ENCODE data around the gene MPO.
A peak's percentile ranks its signal among the peaks of the same experiment; 100 is the strongest.

The MPO gene

DNA sequence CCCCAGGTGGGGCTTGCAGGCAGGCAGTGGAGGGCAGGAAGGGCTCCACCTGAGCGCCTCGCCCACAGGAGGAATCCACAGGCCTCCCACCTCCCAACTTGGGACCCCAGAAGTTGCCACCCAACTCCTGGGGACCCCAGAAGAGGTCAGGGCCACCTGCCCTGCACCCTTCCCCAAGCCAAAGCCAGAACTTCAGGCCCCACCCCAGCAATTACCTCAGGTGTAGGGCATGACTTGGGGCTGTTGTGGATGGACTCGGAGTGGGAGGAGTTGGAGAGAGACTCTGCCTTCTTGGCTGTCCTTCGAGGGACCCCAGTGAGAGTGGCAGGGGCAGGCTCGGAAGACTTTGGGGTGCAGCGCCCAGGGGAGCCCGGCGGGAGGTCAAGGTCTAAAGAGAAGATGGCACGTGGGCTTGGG is 37.3 kb upstream of the MPO start (continued):
- no peak for TF ChIP-seq POU6F1 (CRISPR knock-in tag; IDR thresholded peaks at IDR 0.05; ENCODE audit: borderline replicate concordance, low read depth)
- no peak for TF ChIP-seq ISL1 (CRISPR knock-in tag; IDR thresholded peaks at IDR 0.05)
- no peak for TF ChIP-seq GLIS3 (CRISPR knock-in tag; IDR thresholded peaks at IDR 0.05)
- TF ChIP-seq ZFP30 (CRISPR knock-in tag; IDR thresholded peaks at IDR 0.05) = no peak

DNA sequence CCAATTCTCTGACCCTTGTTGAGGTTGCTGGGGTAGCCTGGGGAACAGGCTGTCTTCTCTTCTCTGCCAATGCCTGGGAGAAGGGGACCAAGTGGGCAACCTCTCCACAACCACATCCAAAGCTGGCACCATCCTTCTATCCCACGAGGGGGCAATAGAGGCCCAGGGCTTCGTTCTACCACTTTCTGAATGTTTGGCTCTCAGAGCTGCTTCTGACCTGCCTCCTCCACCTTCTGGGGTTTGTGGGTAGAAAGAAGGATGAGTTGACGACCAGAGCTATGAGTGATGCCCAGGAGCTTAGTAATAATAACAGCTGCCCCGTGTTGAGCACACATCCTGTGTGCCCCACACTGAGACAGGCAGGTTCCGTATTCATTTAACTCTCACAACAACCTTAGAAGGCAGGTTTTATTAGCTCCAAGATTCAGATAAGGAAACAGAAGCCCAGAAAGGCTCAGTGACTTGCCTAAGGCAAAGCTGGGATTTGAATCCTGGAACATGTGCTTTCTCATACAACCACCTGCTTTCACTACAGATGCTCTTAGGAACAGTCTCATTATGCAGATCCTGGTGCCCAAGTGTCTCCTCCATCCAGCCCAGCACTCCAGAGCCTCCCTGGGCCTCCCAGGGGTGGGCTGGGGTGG is 36.8 kb upstream of the MPO start:
- no peak for TF ChIP-seq ZNF565 (CRISPR knock-in tag; conservative IDR thresholded peaks at IDR 0.05; ENCODE audit: low read depth)
- no peak for TF ChIP-seq BACH2 (CRISPR knock-in tag; IDR thresholded peaks at IDR 0.05; ENCODE audit: borderline replicate concordance)
- no peak for TF ChIP-seq ZFP3 (CRISPR knock-in tag; IDR thresholded peaks at IDR 0.05)
- TF ChIP-seq, protein P1, sequence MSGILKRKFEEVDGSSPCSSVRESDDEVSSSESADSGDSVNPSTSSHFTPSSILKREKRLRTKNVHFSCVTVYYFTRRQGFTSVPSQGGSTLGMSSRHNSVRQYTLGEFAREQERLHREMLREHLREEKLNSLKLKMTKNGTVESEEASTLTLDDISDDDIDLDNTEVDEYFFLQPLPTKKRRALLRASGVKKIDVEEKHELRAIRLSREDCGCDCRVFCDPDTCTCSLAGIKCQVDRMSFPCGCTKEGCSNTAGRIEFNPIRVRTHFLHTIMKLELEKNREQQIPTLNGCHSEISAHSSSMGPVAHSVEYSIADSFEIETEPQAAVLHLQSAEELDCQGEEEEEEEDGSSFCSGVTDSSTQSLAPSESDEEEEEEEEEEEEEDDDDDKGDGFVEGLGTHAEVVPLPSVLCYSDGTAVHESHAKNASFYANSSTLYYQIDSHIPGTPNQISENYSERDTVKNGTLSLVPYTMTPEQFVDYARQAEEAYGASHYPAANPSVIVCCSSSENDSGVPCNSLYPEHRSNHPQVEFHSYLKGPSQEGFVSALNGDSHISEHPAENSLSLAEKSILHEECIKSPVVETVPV (CRISPR knock-in tag; IDR thresholded peaks at IDR 0.05) = no peak
- TF ChIP-seq TSHZ2 (CRISPR knock-in tag; IDR thresholded peaks at IDR 0.05) = no peak
- no peak for TF ChIP-seq SNAI2 (CRISPR knock-in tag; IDR thresholded peaks at IDR 0.05)
- no peak for TF ChIP-seq ISL1 (CRISPR knock-in tag; IDR thresholded peaks at IDR 0.05)
- no peak for TF ChIP-seq OSR1 (CRISPR knock-in tag; IDR thresholded peaks at IDR 0.05)
- no peak for TF ChIP-seq TOX (CRISPR knock-in tag; IDR thresholded peaks at IDR 0.05; ENCODE audit: borderline replicate concordance)
- TF ChIP-seq ARNTL (CRISPR knock-in tag; IDR thresholded peaks at IDR 0.05; ENCODE audit: borderline replicate concordance, low read depth) = no peak
- TF ChIP-seq TCF4 (CRISPR knock-in tag; IDR thresholded peaks at IDR 0.05; ENCODE audit: borderline replicate concordance) = no peak
- TF ChIP-seq ZC3H10 (CRISPR knock-in tag; IDR thresholded peaks at IDR 0.05) = no peak
- no peak for TF ChIP-seq GLIS3 (CRISPR knock-in tag; IDR thresholded peaks at IDR 0.05)
- TF ChIP-seq, protein P2, sequence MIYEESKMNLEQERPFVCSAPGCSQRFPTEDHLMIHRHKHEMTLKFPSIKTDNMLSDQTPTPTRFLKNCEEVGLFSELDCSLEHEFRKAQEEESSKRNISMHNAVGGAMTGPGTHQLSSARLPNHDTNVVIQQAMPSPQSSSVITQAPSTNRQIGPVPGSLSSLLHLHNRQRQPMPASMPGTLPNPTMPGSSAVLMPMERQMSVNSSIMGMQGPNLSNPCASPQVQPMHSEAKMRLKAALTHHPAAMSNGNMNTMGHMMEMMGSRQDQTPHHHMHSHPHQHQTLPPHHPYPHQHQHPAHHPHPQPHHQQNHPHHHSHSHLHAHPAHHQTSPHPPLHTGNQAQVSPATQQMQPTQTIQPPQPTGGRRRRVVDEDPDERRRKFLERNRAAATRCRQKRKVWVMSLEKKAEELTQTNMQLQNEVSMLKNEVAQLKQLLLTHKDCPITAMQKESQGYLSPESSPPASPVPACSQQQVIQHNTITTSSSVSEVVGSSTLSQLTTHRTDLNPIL (CRISPR knock-in tag; IDR thresholded peaks at IDR 0.05; ENCODE audit: low read depth) = no peak
- no peak for TF ChIP-seq POU6F1 (CRISPR knock-in tag; IDR thresholded peaks at IDR 0.05; ENCODE audit: borderline replicate concordance, low read depth)
- TF ChIP-seq ESRRG (CRISPR knock-in tag; IDR thresholded peaks at IDR 0.05) = no peak
- no peak for TF ChIP-seq PATZ1 (CRISPR knock-in tag; IDR thresholded peaks at IDR 0.05; ENCODE audit: borderline replicate concordance)
- no peak for TF ChIP-seq RARB (CRISPR knock-in tag; IDR thresholded peaks at IDR 0.05)
- no peak for TF ChIP-seq ZNF70 (CRISPR knock-in tag; IDR thresholded peaks at IDR 0.05)
- TF ChIP-seq ZFP30 (CRISPR knock-in tag; IDR thresholded peaks at IDR 0.05) = no peak
- peak; percentile 80 for ATAC-seq

Measured in SK-N-SH treated with all-trans-retinoic acid at 6 μM for 48 hours (cell line).